ENCODE data around the gene PLEKHD1. TPM values are rescaled to one million over a fixed set of nuclear protein-coding genes. Genes with fewer than 3 reads are reported as not detected.

Gene PLEKHD1
- total RNA-seq, 1 donor: under 0.01 TPM

DNA sequence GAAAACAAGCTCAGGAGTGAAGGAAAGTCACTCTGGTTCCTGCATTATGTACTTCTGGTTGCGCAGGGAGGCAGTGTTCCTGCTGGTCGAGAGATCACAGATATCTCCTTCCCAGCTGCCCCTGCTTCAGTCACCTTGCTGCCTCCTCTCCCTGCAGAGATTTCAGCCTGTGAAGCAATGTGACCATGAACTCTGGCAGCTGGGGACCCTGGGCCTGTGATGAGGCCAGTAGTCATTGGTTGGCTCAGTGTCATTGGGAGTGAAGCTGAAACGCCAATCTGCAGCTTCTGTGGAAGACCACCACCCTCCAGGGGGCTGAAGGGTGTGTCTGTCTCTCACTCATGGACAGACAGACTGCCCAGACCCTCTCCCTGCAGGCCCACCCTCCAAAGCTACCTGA lies 45.0 kb downstream of the PLEKHD1 start:
- TF ChIP-seq, protein P1, sequence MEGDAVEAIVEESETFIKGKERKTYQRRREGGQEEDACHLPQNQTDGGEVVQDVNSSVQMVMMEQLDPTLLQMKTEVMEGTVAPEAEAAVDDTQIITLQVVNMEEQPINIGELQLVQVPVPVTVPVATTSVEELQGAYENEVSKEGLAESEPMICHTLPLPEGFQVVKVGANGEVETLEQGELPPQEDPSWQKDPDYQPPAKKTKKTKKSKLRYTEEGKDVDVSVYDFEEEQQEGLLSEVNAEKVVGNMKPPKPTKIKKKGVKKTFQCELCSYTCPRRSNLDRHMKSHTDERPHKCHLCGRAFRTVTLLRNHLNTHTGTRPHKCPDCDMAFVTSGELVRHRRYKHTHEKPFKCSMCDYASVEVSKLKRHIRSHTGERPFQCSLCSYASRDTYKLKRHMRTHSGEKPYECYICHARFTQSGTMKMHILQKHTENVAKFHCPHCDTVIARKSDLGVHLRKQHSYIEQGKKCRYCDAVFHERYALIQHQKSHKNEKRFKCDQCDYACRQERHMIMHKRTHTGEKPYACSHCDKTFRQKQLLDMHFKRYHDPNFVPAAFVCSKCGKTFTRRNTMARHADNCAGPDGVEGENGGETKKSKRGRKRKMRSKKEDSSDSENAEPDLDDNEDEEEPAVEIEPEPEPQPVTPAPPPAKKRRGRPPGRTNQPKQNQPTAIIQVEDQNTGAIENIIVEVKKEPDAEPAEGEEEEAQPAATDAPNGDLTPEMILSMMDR (IDR thresholded peaks at IDR 0.05; ENCODE audit: extremely low read depth, low read depth, low read length): no peak
- Histone ChIP-seq H3K4me1 (ENCODE audit: insufficient read depth, low read length) (no peaks in the 10 kb centered on the region), H3K36me3 (ENCODE audit: insufficient read depth, low read length) (no peaks in the 10 kb centered on the region), H3K27me3 (ENCODE audit: insufficient read depth, low read length) (peaks cover 22% of the 10 kb centered on the region), H3K4me2 (ENCODE audit: insufficient read depth, low read length) (no peak overlapping the region), H4K20me1 (ENCODE audit: insufficient read depth, low read length) (no peaks in the 10 kb centered on the region), H3K9me3 (ENCODE audit: low read depth, low read length) (no peaks in the 10 kb centered on the region), H3K79me2 (ENCODE audit: insufficient read depth, low read length) (no peaks in the 10 kb centered on the region), H2AFZ (ENCODE audit: low read length) (no peak overlapping the region), H3K27ac (ENCODE audit: low read depth, low read length) (no peak overlapping the region), H3K4me3 (ENCODE audit: insufficient read depth, low read length) (no peak overlapping the region)
- DNase-seq (ENCODE audit: insufficient read length, low spot score, missing footprints): no peak

DNA sequence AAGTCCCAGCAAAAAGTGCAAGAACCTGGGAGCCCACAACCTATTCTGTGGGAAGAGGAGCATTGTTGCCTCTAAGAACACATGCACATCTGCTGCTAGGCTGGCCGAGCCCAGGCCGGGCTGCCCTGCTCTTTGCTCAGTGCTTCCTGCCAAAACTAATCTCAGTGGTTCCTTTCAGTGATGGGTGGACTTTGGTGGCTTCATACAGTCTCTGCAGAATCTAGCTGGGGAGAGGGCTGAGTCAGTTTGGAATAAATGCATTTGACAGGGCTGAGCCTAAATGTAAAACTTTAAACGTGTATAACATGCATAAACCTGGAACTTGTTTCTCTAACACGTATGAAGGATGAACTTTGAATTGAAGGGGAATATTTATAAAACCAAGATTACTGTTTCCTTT lies 45.6 kb downstream of the PLEKHD1 start:
- H3K4me2 ChIP-seq (ENCODE audit: insufficient read depth, low read length): no peak overlapping the region
- no peak overlapping the region for H2AFZ ChIP-seq (ENCODE audit: low read length)
- no peak overlapping the region for H3K4me3 ChIP-seq (ENCODE audit: insufficient read depth, low read length)
- no peaks in the 10 kb centered on the region for H4K20me1 ChIP-seq (ENCODE audit: insufficient read depth, low read length)
- no peaks in the 10 kb centered on the region for H3K79me2 ChIP-seq (ENCODE audit: insufficient read depth, low read length)
- H3K27ac ChIP-seq (ENCODE audit: low read depth, low read length): no peak overlapping the region
- no peaks in the 10 kb centered on the region for H3K36me3 ChIP-seq (ENCODE audit: insufficient read depth, low read length)
- H3K27me3 ChIP-seq (ENCODE audit: insufficient read depth, low read length): peaks cover 17% of the 10 kb centered on the region
- no peaks in the 10 kb centered on the region for H3K4me1 ChIP-seq (ENCODE audit: insufficient read depth, low read length)
- TF ChIP-seq, protein P1 (IDR thresholded peaks at IDR 0.05; ENCODE audit: extremely low read depth, low read depth, low read length): no peak
- DNase-seq (ENCODE audit: insufficient read length, low spot score, missing footprints): no peak
- no peaks in the 10 kb centered on the region for H3K9me3 ChIP-seq (ENCODE audit: low read depth, low read length)

DNA sequence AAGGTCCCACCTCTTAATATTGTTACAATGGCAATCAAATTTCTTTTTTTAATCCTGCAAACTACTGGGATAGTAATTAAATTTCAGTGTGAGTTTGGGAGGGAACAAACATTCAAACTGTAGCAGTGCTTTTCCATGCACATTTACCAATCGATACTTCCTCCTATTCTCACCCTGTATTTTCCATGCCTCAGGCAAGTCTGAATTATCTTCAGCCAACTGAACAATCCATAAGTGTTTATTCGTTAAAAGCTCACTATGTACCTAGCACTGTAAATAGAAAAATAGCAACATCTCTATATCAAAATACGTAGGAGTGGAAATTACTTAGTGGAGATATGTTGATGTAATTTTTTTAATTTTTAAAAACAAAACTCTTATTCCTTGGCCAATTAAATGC lies 46.6 kb downstream of the PLEKHD1 start:
- no peak for DNase-seq (ENCODE audit: insufficient read length, low spot score, missing footprints)

DNA sequence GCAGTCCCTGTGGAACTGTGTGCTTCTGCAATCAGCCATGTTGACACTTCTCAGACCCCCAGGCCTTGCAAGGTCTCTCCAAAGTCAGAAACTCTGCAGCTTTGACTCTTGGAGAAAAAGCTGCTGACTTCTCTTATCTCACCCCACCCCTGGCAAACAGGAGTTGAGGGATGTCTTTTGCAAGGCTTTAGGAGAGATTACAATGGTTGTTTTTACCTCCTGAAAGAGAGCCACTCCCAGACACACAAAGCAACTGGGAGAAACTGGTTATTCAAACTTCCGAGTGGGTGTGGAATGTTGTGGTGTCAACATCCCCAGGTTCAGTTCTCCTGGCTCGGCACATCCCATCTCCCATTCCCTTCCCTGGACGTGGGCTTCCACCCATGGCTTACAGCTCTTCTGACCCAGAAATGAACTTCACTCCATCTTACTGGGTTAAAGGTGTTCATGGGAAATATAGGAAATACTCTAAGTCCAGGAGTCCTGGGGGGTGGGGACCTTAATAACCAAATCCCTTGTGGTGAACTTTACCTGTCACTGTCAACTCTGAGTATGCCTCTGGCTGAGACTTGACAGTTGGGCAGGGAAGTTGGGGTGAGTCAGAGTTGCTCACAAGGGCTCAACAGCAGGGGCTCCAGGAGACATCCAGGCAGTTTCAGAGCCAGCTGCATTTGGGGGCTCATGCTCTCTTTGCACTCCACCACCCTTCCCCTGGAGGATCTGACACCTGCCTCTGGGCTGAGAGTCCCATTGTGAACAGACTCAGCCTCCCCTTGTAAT lies 48.2 kb downstream of the PLEKHD1 start:
- TF ChIP-seq, protein P1 (IDR thresholded peaks at IDR 0.05; ENCODE audit: extremely low read depth, low read depth, low read length): no peak
- DNase-seq (ENCODE audit: insufficient read length, low spot score, missing footprints): no peak

More for the DNA sequence above, 46.6 kb downstream of the PLEKHD1 start:
- TF ChIP-seq, protein P1 (IDR thresholded peaks at IDR 0.05; ENCODE audit: extremely low read depth, low read depth, low read length): no peak
- H4K20me1 ChIP-seq (ENCODE audit: insufficient read depth, low read length): no peaks in the 10 kb centered on the region
- no peak overlapping the region for H3K27ac ChIP-seq (ENCODE audit: low read depth, low read length)
- H3K79me2 ChIP-seq (ENCODE audit: insufficient read depth, low read length): no peaks in the 10 kb centered on the region
- H3K9me3 ChIP-seq (ENCODE audit: low read depth, low read length): no peaks in the 10 kb centered on the region
- no peak overlapping the region for H3K4me3 ChIP-seq (ENCODE audit: insufficient read depth, low read length)
- no peaks in the 10 kb centered on the region for H3K36me3 ChIP-seq (ENCODE audit: insufficient read depth, low read length)
- H3K4me2 ChIP-seq (ENCODE audit: insufficient read depth, low read length): no peak overlapping the region
- no peak overlapping the region for H2AFZ ChIP-seq (ENCODE audit: low read length)
- H3K4me1 ChIP-seq (ENCODE audit: insufficient read depth, low read length): no peaks in the 10 kb centered on the region
- peaks cover 20% of the 10 kb centered on the region for H3K27me3 ChIP-seq (ENCODE audit: insufficient read depth, low read length)

More for the DNA sequence above, 48.2 kb downstream of the PLEKHD1 start:
- H3K27ac ChIP-seq (ENCODE audit: low read depth, low read length): no peak overlapping the region
- no peak overlapping the region for H3K4me2 ChIP-seq (ENCODE audit: insufficient read depth, low read length)
- H3K4me3 ChIP-seq (ENCODE audit: insufficient read depth, low read length): no peak overlapping the region
- H4K20me1 ChIP-seq (ENCODE audit: insufficient read depth, low read length): no peaks in the 10 kb centered on the region
- no peak overlapping the region for H2AFZ ChIP-seq (ENCODE audit: low read length)
- H3K27me3 ChIP-seq (ENCODE audit: insufficient read depth, low read length): peaks cover 23% of the 10 kb centered on the region
- H3K79me2 ChIP-seq (ENCODE audit: insufficient read depth, low read length): no peaks in the 10 kb centered on the region
- H3K4me1 ChIP-seq (ENCODE audit: insufficient read depth, low read length): no peaks in the 10 kb centered on the region
- no peaks in the 10 kb centered on the region for H3K9me3 ChIP-seq (ENCODE audit: low read depth, low read length)
- no peaks in the 10 kb centered on the region for H3K36me3 ChIP-seq (ENCODE audit: insufficient read depth, low read length)
